Smooth muscle cell (in vitro differentiated cells): ENCODE data around the gene NFATC1. TPM values are rescaled to one million over a fixed set of nuclear protein-coding genes. Genes with fewer than 3 reads are reported as not detected.

Experiments used
- DNase-seq: peaks from one replicate; lab custom pipeline; 2025; ENCODE audit not compliant: unreplicated experiment; lab: John Stamatoyannopoulos, UW
- H2AFZ ChIP-seq: fragments of 200-600 bp; sonication (generic); 2 replicates; pipeline ENCODE4 v1.6.0; 2016; ENCODE audit warnings: antibody characterized with exemption, low read depth, mild to moderate bottlenecking
- H3F3A ChIP-seq: fragments of 200-600 bp; sonication (generic); 2 replicates; pipeline ENCODE4 v1.6.0; 2017; ENCODE audit warnings: antibody characterized with exemption, low read depth
- H3K27ac ChIP-seq: fragments of 200-600 bp; sonication (generic); 2 replicates; pipeline ENCODE4 v1.5.1; 2016; ENCODE audit warnings: low read depth, mild to moderate bottlenecking
- H3K27me3 ChIP-seq: fragments of 200-600 bp; sonication (generic); 2 replicates; pipeline ENCODE4 v1.6.1; 2016; ENCODE audit warnings: low read depth, mild to moderate bottlenecking
- H3K36me3 ChIP-seq: fragments of 200-600 bp; sonication (generic); 2 replicates; pipeline ENCODE4 v1.5.1; 2016; ENCODE audit warnings: low read depth
- H3K4me1 ChIP-seq: fragments of 200-600 bp; sonication (generic); 2 replicates; pipeline ENCODE4 v1.5.1; 2016; ENCODE audit warnings: low read depth
- H3K4me2 ChIP-seq: fragments of 200-600 bp; sonication (generic); 2 replicates; pipeline ENCODE4 v1.6.0; 2016; ENCODE audit warnings: mild to moderate bottlenecking
- H3K4me3 ChIP-seq: fragments of 200-600 bp; sonication (generic); 2 replicates; pipeline ENCODE4 v1.5.1; 2016; ENCODE audit warnings: mild to moderate bottlenecking
- H3K79me2 ChIP-seq: fragments of 200-600 bp; sonication (generic); 2 replicates; pipeline ENCODE4 v1.6.0; 2016; ENCODE audit warnings: low read depth, mild to moderate bottlenecking
- H3K9ac ChIP-seq: fragments of 200-600 bp; sonication (generic); 2 replicates; pipeline ENCODE4 v1.6.0; 2016; ENCODE audit warnings: low read depth
- H3K9me3 ChIP-seq: fragments of 200-600 bp; sonication (generic); replicated peaks from 2 replicates; pipeline ENCODE4 v1.5.1; 2016; ENCODE audit warnings: low read depth
- H4K20me1 ChIP-seq: fragments of 200-600 bp; sonication (generic); 2 replicates; pipeline ENCODE4 v1.6.0; 2016; ENCODE audit warnings: low read depth
- WGBS: methylation state at CpG from one replicate; pipeline ENCODE4 v1.1.7; 2016; ENCODE audit warnings: low lambda C conversion rate; 5-methylcytosine and 5-hydroxymethylcytosine counted together
- polyA plus RNA-seq: library from polyadenylated mRNA; unstranded; fragments of >200 nt; fragmentation: Nextera tagmentation; extraction: Ambion mirVana; gene quantifications from 2 replicates; pipeline ENCODE4 v1.2.1, GENCODE V29; 2016
- total RNA-seq: library from RNA; depleted of rRNA; stranded (reverse); fragments of >200 nt; gene quantifications from 2 replicates; pipeline ENCODE4 v1.2.3, GENCODE V29; 2014
- TF ChIP-seq, protein P1 (sequence below): fragments of 200-600 bp; sonication (generic); IDR thresholded peaks from 2 replicates; pipeline ENCODE4 v1.5.1; 2017; ENCODE audit warnings: borderline replicate concordance, mild to moderate bottlenecking, antibody characterized with exemption; ENCODE audit not compliant: insufficient read depth, poor library complexity, severe bottlenecking

The NFATC1 gene
- total and polyA plus RNA-seq, 2 experiments from 2014 or later = 13.1 to 19.2 TPM

- H3K27ac ChIP-seq = no peak overlapping the region
- DNase-seq = no peak
- no peak overlapping the region for H2AFZ ChIP-seq
- peak overlapping the region; percentile 73 for H3K4me3 ChIP-seq
- peaks cover 41% of the 10 kb centered on the region for H3K79me2 ChIP-seq
- peaks cover 8% of the 10 kb centered on the region for H3F3A ChIP-seq
- peaks cover 47% of the 10 kb centered on the region for H4K20me1 ChIP-seq
- no peaks in the 10 kb centered on the region for H3K9me3 ChIP-seq
- peaks cover 6% of the 10 kb centered on the region for H3K4me1 ChIP-seq
- H3K36me3 ChIP-seq = no peaks in the 10 kb centered on the region
- H3K4me2 ChIP-seq = peak overlapping the region; percentile 100
- TF ChIP-seq, protein P1, sequence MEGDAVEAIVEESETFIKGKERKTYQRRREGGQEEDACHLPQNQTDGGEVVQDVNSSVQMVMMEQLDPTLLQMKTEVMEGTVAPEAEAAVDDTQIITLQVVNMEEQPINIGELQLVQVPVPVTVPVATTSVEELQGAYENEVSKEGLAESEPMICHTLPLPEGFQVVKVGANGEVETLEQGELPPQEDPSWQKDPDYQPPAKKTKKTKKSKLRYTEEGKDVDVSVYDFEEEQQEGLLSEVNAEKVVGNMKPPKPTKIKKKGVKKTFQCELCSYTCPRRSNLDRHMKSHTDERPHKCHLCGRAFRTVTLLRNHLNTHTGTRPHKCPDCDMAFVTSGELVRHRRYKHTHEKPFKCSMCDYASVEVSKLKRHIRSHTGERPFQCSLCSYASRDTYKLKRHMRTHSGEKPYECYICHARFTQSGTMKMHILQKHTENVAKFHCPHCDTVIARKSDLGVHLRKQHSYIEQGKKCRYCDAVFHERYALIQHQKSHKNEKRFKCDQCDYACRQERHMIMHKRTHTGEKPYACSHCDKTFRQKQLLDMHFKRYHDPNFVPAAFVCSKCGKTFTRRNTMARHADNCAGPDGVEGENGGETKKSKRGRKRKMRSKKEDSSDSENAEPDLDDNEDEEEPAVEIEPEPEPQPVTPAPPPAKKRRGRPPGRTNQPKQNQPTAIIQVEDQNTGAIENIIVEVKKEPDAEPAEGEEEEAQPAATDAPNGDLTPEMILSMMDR = no peak
- WGBS = 50% methylated on average over 27 of the region's 27 CpGs
- H3K27me3 ChIP-seq = no peaks in the 10 kb centered on the region
- H3K9ac ChIP-seq = no peak overlapping the region
Measured at GRCh38 chr18:79397247-79397829, 1.6 kb downstream of the NFATC1 start.

GRCh38 chr18:79397830-79398761 is 2.4 kb downstream of the NFATC1 start:
- H3K4me3 ChIP-seq = peak overlapping the region; percentile 81
- TF ChIP-seq, protein P1 = no peak
- H3K79me2 ChIP-seq = peaks cover 48% of the 10 kb centered on the region
- H2AFZ ChIP-seq = no peak overlapping the region
- WGBS = 64% methylated on average over 38 of the region's 38 CpGs
- H3K9me3 ChIP-seq = no peaks in the 10 kb centered on the region
- peaks cover 9% of the 10 kb centered on the region for H3K4me1 ChIP-seq
- no peak for DNase-seq
- H4K20me1 ChIP-seq = peaks cover 54% of the 10 kb centered on the region
- H3F3A ChIP-seq = peaks cover 4% of the 10 kb centered on the region
- no peaks in the 10 kb centered on the region for H3K36me3 ChIP-seq
- peak overlapping the region; percentile 100 for H3K4me2 ChIP-seq
- no peak overlapping the region for H3K27ac ChIP-seq
- no peak overlapping the region for H3K9ac ChIP-seq
- no peaks in the 10 kb centered on the region for H3K27me3 ChIP-seq

DNA sequence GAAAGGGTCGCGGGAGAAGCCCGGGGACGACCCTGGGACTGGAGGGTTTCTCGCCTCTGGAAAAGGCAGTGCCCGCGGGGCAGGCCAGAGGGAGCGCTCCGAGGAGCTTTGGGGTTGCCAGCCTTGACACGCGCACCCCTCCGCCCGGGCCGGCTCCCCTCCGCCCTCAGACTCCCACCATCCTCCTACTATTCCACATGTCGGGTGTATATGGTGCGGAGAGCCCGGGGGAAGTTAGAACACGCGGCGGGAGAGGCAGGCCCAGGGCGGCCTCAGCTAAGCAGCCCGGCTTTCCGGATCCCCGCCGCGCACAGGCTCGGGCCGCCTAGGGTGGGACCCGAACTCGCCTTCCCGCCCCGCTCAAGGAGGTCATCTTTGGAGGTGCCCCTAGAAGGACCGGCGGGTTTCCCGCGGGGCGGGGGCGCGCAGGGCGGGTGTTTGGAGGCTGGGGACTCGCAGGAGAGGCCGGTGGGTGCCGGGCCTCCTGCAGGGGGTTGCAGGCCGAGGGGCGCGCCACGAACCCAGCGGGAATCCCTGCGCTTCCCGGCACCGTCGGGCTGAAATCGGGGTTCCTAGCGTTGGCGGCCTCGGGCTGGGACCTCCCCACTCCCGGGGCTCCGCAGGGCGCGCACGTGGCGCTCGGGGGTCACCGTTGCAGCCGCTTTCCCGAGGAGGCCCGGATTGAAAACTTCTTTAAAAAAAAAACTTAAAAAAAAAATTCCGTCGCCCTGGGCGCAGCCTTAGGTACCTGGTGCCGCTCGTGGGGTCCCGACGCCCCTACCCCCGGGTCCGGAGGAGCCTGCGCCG is 3.7 kb downstream of the NFATC1 start:
- no peaks in the 10 kb centered on the region for H3K36me3 ChIP-seq
- H2AFZ ChIP-seq = no peak overlapping the region
- peaks cover 12% of the 10 kb centered on the region for H3K4me1 ChIP-seq
- peaks cover 4% of the 10 kb centered on the region for H3F3A ChIP-seq
- DNase-seq = no peak
- TF ChIP-seq, protein P1 = no peak
- H3K9ac ChIP-seq = peak overlapping the region; percentile 85
- H3K27ac ChIP-seq = no peak overlapping the region
- peaks cover 62% of the 10 kb centered on the region for H3K79me2 ChIP-seq
- 4% methylated on average over 55 of the region's 79 CpGs for WGBS
- H4K20me1 ChIP-seq = peaks cover 68% of the 10 kb centered on the region
- H3K4me2 ChIP-seq = peak overlapping the region; percentile 100
- peak overlapping the region; percentile 81 for H3K4me3 ChIP-seq
- H3K27me3 ChIP-seq = no peaks in the 10 kb centered on the region
- no peaks in the 10 kb centered on the region for H3K9me3 ChIP-seq
